ENCODE results near the gene TCAF1. TPM values are rescaled to one million over a fixed set of nuclear protein-coding genes. Genes with fewer than 3 reads are reported as not detected.

The TCAF1 gene
- total RNA-seq, 1 donor = 95.4 TPM

DNA sequence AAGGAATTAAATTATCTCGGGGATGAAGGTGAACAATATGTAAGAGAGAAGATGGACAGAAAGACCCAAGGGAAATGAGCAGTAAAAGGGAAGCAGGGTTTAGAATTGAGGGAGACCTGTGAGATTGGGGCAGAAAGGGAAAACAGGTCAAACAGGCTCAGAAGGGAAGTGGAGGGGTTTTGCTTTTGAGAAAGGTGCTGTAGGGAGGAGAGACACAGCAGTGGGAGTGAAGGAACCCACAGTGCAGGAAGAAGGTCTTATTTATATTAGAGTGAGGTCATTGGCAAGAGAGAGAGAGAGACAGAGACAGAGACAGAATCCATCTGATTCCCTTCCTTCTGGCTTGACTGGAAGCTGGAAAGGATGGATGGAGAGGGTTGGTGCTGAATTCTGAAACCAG is 3.5 kb upstream of the TCAF1 start:
- H3K4me3 ChIP-seq (ENCODE audit: low read depth, low read length) = no peak overlapping the region
- TF ChIP-seq, protein P1, sequence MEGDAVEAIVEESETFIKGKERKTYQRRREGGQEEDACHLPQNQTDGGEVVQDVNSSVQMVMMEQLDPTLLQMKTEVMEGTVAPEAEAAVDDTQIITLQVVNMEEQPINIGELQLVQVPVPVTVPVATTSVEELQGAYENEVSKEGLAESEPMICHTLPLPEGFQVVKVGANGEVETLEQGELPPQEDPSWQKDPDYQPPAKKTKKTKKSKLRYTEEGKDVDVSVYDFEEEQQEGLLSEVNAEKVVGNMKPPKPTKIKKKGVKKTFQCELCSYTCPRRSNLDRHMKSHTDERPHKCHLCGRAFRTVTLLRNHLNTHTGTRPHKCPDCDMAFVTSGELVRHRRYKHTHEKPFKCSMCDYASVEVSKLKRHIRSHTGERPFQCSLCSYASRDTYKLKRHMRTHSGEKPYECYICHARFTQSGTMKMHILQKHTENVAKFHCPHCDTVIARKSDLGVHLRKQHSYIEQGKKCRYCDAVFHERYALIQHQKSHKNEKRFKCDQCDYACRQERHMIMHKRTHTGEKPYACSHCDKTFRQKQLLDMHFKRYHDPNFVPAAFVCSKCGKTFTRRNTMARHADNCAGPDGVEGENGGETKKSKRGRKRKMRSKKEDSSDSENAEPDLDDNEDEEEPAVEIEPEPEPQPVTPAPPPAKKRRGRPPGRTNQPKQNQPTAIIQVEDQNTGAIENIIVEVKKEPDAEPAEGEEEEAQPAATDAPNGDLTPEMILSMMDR (IDR thresholded peaks at IDR 0.05; ENCODE audit: insufficient read depth, low read depth, low read length) = no peak

GRCh38 chr7:143902332-143902899 is 440 bp upstream of the TCAF1 start:
- no peak for DNase-seq (ENCODE audit: low read depth)
- no peak overlapping the region for H3K4me3 ChIP-seq (ENCODE audit: low read depth, low read length)
- TF ChIP-seq, protein P1 (IDR thresholded peaks at IDR 0.05; ENCODE audit: insufficient read depth, low read depth, low read length) = no peak

More for the DNA sequence above, 3.5 kb upstream of the TCAF1 start:
- DNase-seq (ENCODE audit: low read depth) = no peak

- TF ChIP-seq, protein P1 (IDR thresholded peaks at IDR 0.05; ENCODE audit: insufficient read depth, low read depth, low read length) = no peak
- DNase-seq (ENCODE audit: low read depth) = peak; percentile 52
- peak overlapping the region; percentile 93 for H3K4me3 ChIP-seq (ENCODE audit: low read depth, low read length)
Measured at GRCh38 chr7:143901332-143901667, 676 bp downstream of the TCAF1 start.

DNA sequence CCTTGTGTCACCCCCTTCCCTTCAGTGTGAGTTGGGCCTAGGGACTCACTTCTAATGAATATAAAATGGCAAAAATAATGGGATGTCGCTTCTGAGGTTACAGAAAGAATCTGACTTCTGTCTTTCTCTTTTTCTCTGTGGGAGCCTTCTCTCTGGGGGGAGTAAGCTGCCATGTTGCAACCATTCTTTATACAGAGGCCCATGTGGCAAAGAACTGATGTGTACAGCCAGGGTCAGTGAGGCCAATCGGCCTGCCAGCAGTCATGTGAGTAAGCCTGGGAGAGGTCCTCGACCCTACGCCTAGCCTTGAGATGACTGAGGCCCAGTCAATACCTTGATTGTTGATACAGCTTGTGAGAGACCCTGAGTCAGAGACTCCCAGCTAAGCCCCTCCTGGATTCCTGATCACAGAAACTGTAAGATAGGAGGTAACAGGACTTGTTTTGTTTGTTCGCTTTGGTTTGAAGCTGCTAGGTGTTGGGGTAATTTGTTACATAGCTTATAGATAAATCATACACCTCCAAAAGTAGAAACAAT is 1.7 kb downstream of the TCAF1 start:
- no peak for DNase-seq (ENCODE audit: low read depth)

GRCh38 chr7:143898810-143899209 is 3.2 kb downstream of the TCAF1 start:
- TF ChIP-seq, protein P1 (IDR thresholded peaks at IDR 0.05; ENCODE audit: insufficient read depth, low read depth, low read length) = no peak
- no peak overlapping the region for H3K4me3 ChIP-seq (ENCODE audit: low read depth, low read length)
- no peak for DNase-seq (ENCODE audit: low read depth)

More for the DNA sequence above, 1.7 kb downstream of the TCAF1 start:
- TF ChIP-seq, protein P1 (IDR thresholded peaks at IDR 0.05; ENCODE audit: insufficient read depth, low read depth, low read length) = no peak
- H3K4me3 ChIP-seq (ENCODE audit: low read depth, low read length) = peak overlapping the region; percentile 93

GRCh38 chr7:143896667-143897066 is 5.3 kb downstream of the TCAF1 start:
- DNase-seq (ENCODE audit: low read depth) = no peak
- TF ChIP-seq, protein P1 (IDR thresholded peaks at IDR 0.05; ENCODE audit: insufficient read depth, low read depth, low read length) = no peak

More at GRCh38 chr7:143896667-143897066, 5.3 kb downstream of the TCAF1 start:
- no peak overlapping the region for H3K4me3 ChIP-seq (ENCODE audit: low read depth, low read length)

Measured in fibroblast of villous mesenchyme (primary cell).